ENCODE data around the gene TPX2.
"Not testable (repeated sequence)": the region's sequence is repeated elsewhere in the genome, so short reads cannot be mapped to it uniquely, and the experiment has no call there.

The TPX2 gene

DNA sequence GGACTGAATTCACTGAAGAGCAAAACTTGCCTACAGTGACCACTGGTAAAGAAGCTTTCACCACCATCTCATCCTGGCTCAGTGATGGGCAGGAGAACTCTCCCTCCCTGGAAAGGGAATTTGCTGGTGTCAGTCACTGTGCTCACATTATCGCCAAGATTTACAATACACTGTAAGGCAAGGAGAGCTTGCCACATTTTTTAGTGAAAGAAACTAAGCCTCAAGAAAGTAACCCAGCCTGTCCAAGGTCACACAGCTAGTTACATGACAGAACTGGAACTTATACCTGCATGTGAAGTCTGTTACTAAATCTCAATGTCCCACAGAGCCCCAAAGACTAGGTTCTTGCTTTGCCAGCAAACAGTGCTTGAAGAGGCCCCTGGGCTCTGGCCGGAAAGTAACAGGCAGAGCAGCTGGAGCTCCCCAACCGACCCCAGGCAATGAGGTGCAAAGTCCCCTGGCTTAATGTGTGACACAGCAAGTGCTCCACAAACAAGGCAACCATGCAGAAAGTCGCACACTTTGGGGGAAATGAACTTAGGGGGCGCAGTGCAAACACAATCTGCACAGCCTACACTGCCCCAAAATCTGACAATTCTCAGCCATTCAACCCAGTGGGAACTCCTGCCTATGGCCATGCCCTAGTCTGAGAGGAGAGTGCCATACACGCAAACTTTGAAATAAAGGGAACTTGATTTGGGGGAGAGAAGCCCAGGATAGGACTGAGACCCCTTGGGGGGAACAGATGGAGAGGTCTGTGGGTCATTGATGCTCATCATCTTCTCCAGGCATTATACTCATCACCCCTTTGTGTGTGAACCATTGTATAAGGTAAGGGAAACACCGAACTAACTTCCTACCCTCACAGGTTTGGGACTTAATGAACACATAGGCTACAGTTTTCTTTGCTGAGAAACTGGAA is 18.3 kb upstream of the TPX2 start:
- no peak for DNase-seq (ENCODE audit: low read depth in 3 of 3)

DNA sequence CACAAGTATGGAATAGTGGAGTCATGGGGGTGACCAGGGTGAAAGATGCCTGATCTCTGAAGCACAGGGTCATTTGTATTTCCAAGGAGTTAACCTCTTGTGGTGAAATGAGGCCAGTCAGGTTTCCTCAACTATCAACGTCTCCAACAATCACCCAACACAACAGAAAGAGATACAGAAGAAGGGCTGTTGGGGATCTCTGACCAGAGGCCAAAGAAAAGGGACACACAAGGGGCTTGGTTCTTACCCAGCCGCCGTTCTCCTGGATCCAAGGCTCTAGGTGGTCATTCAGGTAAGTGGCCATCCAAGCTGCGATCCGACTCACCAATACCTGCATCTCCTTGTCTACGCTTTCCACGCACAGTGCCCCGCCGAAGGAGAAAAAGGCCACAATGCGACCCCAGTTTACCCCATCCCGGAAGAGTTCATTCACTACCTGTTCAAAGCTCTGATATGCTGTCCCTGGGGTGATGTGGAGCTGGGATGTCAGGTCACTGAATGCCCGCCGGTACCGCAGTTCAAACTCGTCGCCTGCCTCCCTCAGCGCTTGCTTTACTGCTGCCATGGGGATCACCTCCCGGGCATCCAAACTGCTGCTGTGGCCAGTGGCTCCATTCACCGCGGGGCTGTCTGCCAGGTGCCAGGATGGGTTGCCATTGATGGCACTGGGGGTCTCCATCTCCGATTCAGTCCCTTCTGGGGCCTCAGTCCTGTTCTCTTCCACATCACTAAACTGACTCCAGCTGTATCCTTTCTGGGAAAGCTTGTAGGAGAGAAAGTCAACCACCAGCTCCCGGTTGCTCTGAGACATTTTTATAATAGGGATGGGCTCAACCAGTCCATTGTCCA is 17.5 kb upstream of the TPX2 start:
- DNase-seq (ENCODE audit: low read depth in 3 of 3): no peak

DNA sequence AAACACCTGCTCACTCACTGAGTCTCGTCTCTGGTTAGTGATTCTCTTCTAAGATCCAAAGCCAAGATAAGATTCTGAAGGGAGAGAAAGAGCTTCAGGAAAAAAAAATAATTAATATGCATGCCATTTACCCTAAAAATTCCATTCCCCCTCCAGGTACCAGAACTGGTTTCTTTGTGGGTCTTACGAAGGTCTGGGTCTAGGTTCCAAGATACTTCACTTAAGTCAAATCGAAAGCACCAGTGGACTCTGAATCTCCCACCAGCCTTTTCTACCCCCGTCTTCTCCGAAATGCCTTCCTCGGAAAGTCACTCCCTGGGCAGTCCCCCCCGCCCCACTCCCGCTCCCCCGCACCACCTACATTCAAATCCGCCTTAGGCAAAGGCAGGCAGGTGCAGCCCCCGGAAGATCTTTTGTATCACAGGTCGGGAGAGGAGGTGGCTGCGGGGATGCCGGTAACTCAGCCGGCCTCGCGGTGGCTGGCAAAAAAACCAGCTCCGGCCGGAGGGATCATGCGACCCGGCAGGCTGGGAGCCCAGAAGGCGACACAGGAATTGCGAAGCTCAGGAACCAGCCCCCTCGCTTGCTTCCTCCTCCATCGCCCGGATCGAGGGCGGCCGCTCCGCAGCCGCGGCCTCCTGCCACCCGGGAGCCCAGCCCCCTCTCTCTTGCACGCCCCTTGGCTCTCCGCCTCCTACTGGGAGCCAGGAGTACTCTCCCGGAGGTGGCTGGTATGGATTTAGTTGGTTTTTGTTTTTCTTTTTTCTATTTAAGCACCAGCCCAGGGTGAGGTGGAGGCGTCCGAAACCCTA is 16.6 kb upstream of the TPX2 start, which contains the start of gene BCL2L1:
Gene BCL2L1 (minus strand): TSS at position 612 of the 812 bp plus-strand sequence. CDS start 650 bp downstream, outside the sequence.
- DNase-seq (ENCODE audit: low read depth in 3 of 3): peak; percentile 67 to 81 (median 79)

DNA sequence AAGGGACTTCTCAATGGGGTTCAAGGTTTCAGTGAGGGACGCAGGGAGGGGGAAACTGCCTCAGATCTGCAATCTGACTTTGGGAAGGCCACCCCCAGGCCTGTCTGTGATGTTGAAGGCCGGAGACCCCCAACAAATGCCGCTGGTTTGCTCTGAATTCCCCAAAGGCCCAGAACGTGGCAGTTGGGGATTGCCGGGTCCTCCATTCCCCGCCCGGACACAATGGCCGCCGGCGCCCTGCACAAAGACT is 16.1 kb upstream of the TPX2 start:
- peak in 1 of 3 experiments; percentile 38 for DNase-seq (ENCODE audit: low read depth in 3 of 3)

DNA sequence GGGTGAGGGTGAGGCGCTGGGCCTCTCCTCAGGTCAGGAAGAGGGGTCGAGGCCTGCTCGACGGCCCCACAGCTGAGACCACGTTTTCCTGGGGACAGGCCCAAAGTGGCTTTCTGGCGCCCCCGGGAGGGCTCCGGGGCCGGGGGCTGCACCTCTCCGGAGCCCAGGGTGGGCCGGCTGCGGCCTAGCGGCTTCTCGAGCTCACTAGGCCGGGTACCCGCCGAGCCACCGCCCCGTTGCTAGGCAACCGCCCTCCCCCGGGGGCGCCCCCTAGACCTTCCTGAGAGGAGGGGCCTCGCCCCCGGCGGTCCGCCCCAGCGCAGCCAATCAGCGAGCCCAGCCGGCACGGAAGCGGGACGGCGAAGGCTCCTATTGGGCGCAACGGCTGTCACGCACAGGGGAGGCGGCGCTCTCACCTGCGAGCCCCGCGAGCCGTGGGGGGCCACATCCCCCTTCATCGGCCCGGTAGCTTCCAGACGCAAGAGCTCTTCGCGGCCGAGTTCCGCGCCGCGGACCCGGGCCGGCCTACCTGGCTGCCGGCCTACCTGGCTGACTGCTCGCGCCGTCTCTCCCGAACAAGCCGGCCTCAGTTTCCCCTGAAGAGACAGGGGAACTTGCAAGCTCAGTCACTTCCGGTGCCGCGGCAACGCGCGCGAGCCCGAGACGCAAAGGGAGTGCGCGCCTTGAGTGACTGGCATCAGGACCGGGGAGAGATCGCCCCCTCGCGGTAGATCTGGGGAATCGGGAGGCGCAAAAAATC is 15.6 kb upstream of the TPX2 start:
- peak; percentile 97 for DNase-seq (ENCODE audit: low read depth in 3 of 3)

DNA sequence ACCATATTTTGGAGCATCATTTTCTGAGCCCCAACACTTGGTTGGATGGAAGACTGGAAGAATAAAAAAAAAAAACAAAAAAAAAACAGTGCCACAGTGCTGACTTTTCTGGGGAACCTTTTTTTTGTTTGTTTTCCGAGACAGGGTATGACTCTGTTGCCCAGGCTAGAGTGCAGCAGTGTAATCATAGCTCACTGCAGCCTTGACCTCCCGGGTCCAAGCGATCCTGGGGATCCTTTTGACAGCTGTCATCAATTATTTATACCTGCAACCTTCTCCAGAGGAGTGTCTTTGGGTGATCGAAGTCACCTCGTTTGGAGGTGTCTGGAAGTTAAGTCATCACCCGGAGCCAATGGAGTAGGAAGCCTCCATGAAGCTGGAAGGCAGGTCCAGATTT is 7.8 kb upstream of the TPX2 start:
- no peak for DNase-seq (ENCODE audit: low read depth in 3 of 3)

DNA sequence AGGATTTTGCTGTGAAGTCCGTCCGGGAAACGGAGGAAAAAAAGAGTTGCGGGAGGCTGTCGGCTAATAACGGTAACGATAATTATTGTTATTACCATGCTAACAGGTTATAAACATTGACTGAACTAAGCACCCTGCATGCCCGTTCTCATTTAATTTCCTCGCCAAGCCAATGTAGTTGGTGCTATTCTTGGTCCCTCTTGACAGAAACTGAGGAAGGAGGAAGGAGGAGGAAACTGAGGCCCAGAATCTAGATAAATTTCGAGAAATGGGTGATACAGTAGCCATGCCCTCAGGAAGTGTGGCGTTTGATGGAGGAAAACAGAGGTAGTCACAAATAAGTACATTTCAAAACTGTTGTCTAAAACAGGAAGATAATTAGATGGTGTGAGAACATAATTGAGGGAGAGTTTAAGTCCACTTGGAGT is 474 bp downstream of the TPX2 start:
- DNase-seq (ENCODE audit: low read depth in 3 of 3): no peak

DNA sequence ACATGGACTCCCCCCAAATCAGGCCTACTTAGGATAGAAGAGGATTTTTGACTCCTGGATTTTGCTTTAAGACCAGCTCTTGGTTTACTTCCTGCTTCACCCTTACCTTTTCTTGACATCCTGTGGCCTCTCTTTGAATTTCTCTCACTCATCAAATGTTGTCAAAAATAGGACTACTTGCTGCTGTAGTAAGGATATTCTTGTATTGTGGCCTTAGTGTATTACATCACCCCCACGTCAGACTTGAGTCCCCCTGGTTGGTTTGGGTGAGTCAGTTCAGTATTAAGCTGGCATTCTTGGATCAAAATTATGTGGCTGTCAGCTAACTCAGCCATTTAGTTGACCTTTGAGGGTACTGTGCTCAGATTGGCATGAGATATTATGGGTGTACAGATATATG is 1.1 kb downstream of the TPX2 start:
- DNase-seq (ENCODE audit: low read depth in 3 of 3): no peak

DNA sequence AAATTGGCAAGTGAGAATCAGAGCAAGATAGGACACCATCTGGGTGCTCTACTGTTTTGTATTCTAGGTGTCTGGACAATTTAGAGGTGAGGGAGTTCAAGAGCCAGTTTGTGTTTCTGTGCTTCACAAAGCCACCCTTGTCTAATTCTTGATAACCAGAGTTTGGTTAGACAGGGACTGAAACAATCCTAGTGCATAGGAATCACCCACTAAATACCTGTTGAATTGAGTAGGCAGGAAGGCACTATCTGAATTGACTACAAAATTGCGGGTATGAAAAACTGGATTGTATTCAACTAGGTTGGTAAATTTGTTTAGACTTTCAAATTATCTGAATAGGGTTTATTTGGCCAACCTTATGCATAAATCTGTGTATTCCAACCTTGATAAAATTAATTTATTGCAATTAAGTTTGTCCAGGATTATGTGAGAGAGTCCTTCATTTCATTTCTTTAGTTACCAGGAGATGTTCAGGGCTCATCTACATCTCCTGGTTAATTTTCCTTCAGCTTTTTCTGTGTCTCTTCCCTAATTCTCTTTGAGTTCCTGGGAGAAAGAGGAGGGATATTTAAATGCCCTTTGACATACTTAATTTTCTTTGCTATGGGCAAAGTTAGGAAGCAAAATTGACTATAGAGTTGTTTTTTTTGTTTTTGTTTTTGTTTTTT is 1.7 kb downstream of the TPX2 start:
- DNase-seq (ENCODE audit: low read depth in 3 of 3): no peak

DNA sequence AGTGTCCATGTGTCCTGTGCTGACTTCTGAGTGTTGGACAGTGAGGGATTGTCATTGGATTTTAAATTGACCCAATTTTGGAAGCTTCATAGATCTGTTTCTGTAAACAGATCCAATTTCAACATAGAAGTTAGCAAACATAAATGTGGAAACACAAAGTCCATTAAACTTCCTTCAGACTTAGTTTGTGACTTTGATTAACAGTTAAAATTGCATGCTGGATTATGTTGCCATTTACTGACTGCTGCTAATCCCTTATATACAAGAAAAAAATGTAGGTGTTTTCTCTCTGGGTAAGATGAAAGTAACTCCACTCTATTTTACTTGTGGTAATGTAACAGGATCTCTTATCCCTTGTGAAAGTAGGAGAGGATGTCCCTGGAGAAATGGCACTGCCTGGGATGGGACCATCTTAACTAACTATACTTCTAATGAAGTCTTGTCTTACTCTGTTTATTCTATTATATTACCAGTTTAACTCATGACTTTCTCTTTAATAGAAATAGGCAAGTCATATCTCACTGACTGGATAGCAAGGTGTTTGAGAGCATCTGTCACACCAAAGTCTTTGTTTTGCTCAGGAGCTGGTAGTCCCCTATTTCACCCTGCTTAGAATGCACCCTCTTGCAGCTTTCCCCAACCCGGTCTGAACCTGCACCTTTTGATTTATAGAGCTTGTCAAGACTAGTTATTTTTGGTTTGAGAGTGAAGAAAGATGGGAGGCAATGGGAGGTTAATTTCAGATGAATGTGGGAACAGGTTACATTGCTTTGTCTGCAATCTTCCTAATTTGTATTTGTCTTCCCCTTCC is 7.2 kb downstream of the TPX2 start:
- DNase-seq (ENCODE audit: low read depth in 3 of 3): no peak

DNA sequence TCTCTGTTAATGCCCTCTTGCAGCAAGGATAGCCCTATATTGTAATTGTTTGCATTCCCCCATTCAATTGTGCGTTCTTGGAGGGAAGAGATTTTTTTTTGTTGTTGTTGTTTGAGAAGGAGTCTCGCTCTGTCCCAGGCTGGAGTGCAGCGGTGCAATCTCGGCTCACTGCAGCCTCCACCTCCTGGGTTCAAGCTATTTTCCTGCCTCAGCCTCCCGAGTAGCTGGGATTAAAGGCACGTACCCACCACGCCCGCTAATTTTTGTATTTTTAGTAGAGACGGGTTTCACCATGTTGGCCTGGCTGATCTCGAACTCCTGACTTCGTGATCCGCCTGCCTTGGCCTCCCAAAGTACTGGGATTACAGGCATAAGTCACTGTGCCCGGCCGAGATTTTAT is 7.9 kb downstream of the TPX2 start:
- DNase-seq (ENCODE audit: low read depth in 3 of 3): not testable (repeated sequence)

DNA sequence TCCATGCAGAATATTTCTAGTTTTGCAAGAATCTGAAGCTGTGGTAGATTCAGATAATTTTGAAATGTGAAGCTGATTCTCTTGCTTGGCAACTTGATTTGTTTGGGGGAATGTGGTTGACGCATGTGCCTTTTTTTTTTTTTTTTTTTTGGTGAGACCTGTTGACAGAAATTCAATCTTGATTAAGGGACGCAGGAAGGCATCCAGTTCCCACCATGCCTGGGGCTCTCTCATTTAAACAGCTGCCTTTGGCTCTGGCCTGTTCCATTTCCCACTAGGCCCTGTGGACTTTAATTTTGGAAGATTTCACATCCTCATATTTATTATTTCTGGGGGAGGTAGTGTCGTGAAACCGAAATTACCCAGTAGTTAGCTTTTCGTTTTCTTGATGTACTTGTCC is 8.6 kb downstream of the TPX2 start:
- no peak for DNase-seq (ENCODE audit: low read depth in 3 of 3)

DNA sequence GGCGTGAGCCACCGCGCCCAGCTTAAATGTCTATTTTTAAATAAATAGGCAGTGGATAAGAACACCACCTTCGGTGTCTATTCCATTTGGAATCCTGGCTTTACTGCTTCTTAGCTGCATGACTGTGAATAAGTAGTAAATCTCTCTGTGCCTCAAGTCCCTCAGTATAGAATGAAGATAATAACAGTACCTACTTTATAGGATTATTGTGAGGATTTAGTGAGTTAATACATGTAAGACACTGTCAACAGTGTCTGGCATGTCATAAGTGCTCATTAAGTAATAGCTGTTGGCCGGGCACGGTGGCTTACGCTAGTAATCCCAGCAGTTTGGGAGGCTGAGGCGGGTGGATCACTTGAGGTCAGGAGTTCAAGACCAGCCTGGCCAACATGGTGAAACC is 10.1 kb downstream of the TPX2 start:
- DNase-seq (ENCODE audit: low read depth in 3 of 3): no peak

DNA sequence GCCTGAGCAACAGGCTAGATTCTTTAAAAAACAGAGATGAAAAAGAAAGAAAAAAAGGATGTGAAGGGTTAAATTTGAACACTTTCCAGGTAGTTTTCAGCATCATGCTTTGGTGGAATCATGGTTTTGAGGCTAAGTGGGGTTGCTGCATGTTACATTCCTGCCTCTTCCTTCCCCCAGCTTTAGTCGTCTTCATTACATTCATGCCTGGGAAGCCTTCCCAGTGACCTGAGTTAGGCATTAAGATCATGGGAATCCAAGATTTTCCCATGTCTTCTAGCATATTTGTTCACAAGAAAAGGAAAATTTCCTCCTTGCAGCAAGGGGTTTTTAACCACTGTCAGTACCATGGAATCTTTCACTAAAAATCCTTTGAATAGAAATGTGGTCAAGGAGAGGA is 12.0 kb downstream of the TPX2 start:
- DNase-seq (ENCODE audit: low read depth in 3 of 3): no peak

DNA sequence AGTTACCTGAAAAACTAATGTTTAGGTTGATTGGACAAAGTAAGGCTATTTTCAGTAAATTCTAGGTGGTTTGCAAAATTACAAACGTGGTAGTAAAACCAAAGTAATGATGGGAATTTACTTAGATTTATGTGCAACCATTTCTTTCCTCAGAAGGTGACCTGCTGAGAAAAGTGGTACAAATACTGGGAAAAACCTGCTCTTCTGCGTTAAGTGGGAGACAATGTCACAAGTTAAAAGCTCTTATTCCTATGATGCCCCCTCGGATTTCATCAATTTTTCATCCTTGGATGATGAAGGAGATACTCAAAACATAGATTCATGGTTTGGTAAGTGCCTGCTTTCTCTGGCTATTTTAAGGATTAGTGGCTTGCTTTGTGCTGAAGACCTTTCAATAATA is 18.2 kb downstream of the TPX2 start:
- no peak for DNase-seq (ENCODE audit: low read depth in 3 of 3)

DNA sequence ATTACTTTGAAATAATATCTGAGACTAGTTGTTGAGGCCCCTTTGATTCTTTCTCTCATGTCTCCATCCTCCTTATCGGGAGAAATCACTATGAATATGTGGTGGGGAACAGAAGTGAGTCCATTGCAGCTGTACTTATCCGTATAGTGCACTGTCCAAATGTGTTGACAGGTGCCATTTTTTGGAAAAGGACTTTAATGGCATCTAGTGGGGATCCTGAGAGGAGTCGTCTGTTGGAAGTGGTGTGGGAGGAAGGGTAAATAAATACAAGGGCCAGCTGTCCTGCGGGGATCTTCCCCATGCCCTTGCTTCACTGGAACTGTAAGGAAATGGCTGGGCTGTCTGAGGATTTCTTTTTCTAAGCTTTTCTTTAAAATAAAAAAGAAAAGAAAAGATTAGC is 19.4 kb downstream of the TPX2 start:
- DNase-seq (ENCODE audit: low read depth in 3 of 3): no peak

DNA sequence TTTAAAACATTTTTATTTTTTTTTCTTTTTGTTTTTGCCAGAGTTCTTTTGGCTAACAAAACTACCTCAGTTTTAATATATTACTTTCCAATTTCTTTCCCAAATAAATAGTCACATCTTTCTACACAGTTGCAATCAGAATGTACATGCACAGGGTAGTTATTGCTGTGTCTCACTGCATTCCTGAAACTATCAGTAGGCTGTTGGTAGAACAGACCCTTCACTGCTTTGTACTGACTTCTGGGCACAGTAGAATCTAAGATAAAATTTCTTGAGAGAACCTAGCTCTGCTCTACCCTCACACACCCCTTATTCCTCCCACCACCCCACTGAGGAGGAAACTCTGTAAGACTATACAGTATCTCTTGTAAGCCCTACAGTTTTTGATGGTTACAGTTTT is 19.9 kb downstream of the TPX2 start:
- no peak for DNase-seq (ENCODE audit: low read depth in 3 of 3)

DNA sequence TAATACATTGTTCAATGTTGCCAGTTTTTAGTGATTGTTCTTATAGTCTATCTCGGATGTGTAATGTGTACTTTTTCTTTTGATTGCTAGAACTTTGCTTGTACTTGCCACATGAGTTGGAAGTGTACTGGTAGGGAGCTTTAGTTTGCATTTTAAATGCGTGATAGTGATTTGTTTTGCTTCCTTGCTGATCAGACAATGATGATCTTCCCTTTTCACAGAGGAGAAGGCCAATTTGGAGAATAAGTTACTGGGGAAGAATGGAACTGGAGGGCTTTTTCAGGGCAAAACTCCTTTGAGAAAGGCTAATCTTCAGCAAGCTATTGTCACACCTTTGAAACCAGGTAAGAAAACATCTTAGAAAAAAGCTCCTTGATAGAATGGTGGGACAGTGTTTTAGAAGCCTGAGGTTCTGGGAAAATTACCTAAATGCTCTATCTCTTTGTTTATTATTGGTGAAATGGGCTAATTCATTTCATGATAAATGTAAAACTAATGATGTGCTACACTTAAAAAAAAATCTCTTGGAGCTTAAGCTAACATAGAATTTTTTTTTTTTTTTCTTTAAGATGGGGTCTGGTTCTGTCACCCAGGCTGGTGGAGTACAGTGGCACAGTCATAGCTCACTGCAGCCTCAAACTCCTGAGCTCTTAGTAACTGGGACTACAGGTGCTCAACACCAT is 20.9 kb downstream of the TPX2 start:
- DNase-seq (ENCODE audit: low read depth in 3 of 3): no peak

DNA sequence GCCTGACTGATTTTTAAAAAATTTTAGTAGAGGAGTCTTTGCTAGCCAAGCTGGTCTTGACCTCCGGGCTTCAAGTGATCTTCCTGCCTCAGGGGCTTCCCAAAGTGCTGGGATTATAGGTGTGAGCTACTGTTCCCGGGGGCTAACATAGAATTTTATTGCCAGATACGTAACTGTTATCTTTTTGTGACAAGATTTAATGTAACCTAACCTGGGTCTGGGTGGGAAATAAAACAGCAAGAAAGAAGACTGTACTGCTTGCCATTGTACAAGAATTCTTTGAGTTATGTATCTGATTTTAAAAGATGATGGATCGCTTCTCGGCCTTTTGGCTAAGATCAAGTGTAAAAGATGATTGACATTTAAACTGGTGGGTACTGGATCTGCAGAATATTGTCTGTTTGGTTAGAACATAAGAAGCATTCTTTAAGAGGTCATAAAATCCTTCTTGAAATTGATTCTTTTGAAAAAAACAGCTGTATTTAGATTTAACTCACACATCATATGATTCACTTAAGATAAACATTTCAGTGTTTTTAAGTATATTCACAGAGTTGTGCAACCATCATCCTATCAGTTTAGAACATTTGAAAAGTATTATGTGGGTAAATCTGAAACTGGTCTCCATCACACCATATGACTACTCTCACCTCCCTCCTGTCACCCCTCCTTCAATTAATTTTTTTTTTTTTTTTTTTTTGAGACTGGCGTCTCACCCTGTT is 21.6 kb downstream of the TPX2 start:
- no peak for DNase-seq (ENCODE audit: low read depth in 3 of 3)
